GM10847 (cell line): ENCODE data around the gene RBM12.

Source experiments
- POLR2A ChIP-seq: IDR thresholded peaks from 2 replicates; pipeline ENCODE4 v1.6.1; 2011; ENCODE audit not compliant: insufficient read length; ENCODE audit errors: extremely low read depth

RBM12 gene

GRCh38 chr20:35661908-35662307 lies 2.8 kb downstream of the RBM12 start:
- TF ChIP-seq POLR2A, result no peak

GRCh38 chr20:35661053-35661452 lies 3.6 kb downstream of the RBM12 start:
- no peak for TF ChIP-seq POLR2A

- TF ChIP-seq POLR2A, result no peak
These were observed 4.4 kb downstream of the RBM12 start for GRCh38 chr20:35660122-35660937.

GRCh38 chr20:35657271-35657670 lies 7.4 kb downstream of the RBM12 start:
- no peak for TF ChIP-seq POLR2A

GRCh38 chr20:35654415-35654814 lies 10.3 kb downstream of the RBM12 start:
- TF ChIP-seq POLR2A, result no peak

GRCh38 chr20:35653893-35654292 lies 10.8 kb downstream of the RBM12 start:
- TF ChIP-seq POLR2A, result no peak

- no peak for TF ChIP-seq POLR2A
These were observed 11.3 kb downstream of the RBM12 start for GRCh38 chr20:35653430-35653734.

- no peak for TF ChIP-seq POLR2A
These were observed 11.9 kb downstream of the RBM12 start for GRCh38 chr20:35652641-35653429.

GRCh38 chr20:35651958-35652357 lies 12.7 kb downstream of the RBM12 start:
- TF ChIP-seq POLR2A, result no peak

GRCh38 chr20:35650632-35651031 lies 14.1 kb downstream of the RBM12 start:
- no peak for TF ChIP-seq POLR2A

- TF ChIP-seq POLR2A, result no peak
These were observed 15.9 kb downstream of the RBM12 start for GRCh38 chr20:35648836-35649235.

GRCh38 chr20:35644806-35645205 lies 19.9 kb downstream of the RBM12 start:
- no peak for TF ChIP-seq POLR2A

GRCh38 chr20:35643045-35643444 lies 21.7 kb downstream of the RBM12 start:
- TF ChIP-seq POLR2A, result no peak

- TF ChIP-seq POLR2A, result no peak
These were observed 23.0 kb downstream of the RBM12 start for GRCh38 chr20:35641743-35642142.

GRCh38 chr20:35640724-35641123 lies 24.0 kb downstream of the RBM12 start:
- TF ChIP-seq POLR2A, result no peak

- no peak for TF ChIP-seq POLR2A
These were observed 25.9 kb downstream of the RBM12 start for GRCh38 chr20:35638751-35639150.
